Measurements from ENCODE around the gene CPSF4L. TPM values are rescaled to one million over a fixed set of nuclear protein-coding genes. Genes with fewer than 3 reads are reported as not detected.

Gene CPSF4L
- total RNA-seq, 1 experiment from 2014 or later, result not detected

DNA sequence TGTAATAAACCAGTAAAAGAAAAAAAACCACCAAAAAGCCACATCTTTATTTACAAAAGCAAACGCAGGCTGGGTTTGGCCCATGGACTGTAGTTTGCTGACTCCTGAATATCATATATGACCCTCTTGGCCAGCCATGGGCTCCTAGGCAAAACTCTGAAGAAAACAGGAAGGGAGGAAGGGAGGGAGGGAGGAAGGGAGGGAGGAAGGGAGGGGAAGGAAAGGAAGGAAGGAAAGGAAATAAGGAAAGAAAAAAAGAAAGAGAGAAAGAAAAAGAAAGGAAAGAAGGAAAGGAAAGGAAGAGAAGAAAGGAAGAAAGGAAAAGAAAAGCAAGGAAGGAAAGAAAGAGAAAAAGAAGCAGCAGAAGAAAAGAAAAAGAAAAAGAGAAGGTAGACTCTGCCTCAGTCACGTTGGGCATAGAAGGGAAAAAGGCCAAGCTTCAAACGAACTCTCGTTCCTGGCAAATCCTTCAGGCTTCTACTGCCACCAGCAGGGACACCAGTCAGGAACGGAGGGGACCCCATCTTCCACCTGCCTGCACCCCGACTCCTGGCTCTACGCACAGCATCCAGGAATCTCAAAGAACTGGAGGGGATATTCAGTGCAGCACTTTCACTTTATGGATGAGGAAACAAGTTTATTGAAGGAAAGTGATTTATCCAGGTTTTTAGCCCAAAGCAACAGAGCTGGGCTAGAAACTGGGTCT is 28.0 kb upstream of the CPSF4L start:
- no peak for DNase-seq (ENCODE audit: low read depth)

GRCh38 chr17:73288534-73289302 is 27.0 kb upstream of the CPSF4L start:
- DNase-seq (ENCODE audit: low read depth), result no peak

- no peak for DNase-seq (ENCODE audit: low read depth)
These were observed 25.2 kb upstream of the CPSF4L start for GRCh38 chr17:73286863-73287296.

DNA sequence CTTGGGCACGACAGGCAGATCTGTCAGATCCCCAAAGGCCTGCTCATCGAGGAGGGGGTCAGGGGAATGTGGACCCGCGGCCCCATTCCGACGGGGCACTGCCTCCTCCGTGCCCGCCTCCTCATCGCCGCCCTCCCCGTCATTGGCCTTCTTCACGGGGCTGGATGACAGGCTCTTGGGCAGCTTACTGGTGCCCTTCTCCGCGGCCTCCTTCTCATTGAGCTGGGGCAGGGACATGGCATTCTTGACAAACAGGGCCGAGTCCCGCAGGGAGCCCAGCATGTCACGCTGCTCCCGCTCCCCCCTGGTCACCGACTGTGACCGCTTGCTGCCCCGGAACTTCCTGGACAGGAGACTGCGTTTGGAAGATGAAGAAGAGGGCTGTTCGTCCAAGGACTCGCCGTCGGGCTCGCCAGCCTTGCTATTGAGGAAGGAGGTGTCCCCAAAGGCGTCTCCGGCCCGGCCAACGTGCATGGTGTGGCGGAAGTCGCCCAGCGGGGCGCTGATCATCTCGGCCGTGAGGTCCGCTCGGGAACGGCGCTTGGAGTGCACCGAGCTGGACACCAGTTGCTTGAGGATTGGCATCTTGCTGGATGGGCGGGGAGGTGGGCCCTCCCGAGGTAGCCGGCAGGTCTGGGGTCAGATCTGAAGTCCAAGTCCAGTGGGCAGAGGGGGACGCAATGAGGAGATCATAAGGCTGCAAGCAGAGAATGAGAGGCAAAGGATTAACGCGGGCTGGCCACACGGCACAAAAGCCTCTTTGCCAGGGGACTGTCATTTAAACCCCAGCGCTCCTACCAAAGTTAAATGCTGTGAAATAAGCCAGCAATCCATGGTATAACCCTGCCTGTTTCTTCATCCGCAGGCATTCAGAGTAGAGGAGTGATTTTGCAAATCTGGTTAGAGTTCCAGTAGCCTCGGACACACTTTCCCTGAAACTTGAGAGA is 24.5 kb upstream of the CPSF4L start:
- DNase-seq (ENCODE audit: low read depth), result no peak

GRCh38 chr17:73285603-73285908 is 23.9 kb upstream of the CPSF4L start:
- no peak for DNase-seq (ENCODE audit: low read depth)

GRCh38 chr17:73284906-73285602 is 23.4 kb upstream of the CPSF4L start:
- DNase-seq (ENCODE audit: low read depth), result no peak

DNA sequence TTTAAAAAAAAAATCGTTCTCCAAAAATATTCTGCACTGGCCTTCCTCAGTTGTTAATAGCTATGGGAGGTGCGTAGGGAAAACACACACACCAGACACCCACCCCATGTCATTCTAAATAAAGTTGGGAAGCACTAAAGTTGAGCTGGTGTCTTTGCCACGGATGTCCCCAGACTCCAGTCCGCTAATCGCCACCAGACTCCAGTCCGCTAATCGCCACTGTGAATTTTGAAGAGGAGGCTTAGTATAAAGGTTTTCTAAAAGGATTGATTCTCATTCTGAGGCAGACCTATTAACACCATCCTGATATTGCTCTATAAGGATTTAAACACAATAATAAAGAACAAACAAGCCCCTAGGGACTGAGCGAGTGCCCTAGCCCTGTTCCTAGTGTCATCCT is 22.7 kb upstream of the CPSF4L start:
- DNase-seq (ENCODE audit: low read depth), result no peak

DNA sequence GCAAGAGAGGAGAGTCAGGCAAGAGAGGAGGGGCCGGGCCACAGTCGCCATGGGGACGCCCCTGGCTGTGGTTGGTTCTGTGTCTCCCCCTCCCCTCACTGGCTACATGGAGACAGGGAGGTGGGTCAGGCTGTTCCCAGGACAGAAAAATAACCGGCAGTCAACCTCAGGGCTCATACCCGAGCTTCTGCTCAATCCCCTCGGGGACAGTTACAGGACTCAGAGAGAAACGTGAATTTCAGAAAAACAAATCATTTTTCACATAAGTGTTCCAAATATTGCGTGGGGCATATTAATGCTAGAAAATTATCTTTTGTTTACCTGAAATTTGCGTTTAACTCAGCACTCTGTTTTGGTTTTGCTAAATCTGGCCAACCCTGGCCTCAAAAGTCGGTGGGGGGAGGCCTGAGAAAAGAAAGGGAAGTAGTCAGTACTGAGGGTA is 22.2 kb upstream of the CPSF4L start:
- no peak for DNase-seq (ENCODE audit: low read depth)

DNA sequence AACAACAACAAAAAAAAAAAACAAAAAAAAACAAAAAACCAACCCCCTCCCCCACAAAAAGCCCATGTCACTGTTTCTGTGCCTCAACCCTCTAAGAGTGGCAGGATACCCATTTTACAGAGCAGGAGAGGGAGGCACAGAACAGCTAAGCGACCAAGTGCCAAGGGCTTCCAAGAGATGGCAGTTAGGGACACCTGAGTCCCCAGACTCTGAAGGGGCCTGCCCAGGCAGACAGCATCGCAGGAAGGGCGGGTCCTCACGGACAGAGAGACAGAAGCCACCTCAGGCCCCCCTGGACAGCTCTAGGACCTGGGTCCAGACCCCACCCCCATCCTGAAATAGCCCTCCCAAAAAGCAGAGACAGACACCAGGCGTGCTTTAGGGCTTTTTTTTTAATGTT is 21.6 kb upstream of the CPSF4L start:
- DNase-seq (ENCODE audit: low read depth), result no peak

DNA sequence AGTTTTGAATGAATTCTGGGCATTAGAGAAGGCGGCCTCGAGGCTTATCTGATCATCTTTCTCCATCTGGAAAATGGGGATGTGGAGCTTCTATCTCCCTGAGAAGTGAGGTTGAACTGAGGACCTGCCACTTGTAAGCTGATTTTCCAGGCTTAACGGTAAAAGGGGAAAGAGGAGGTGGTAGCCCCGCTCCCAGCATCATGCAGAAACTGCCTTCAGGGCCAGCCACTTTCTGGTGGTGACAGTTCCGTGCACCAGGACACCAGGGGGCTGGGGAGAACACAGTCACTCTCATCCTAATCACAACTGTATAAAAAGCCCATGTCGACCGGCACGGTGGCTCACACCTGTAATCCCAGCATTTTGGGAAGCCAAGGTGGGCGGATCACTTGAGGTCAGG is 20.9 kb upstream of the CPSF4L start:
- no peak for DNase-seq (ENCODE audit: low read depth)

DNA sequence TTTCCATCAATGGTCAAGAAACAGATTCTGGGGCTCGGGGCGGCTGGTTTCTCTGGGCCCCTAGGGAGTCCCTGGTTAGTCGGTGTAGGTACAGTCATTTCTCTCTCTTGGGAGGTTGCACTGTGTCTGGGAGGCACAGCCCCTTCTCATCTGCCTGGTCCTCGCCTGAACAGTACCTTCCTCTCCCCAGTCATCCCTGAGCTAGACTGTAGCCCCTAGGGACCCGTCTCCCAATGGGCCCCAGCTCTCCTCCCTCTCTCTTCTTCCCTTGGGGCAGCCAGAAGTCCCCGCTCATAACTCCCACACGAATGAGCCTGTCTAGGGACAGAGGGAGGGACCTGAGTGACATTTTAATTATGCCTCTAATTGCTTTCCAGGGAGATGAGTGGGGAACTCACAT is 20.2 kb upstream of the CPSF4L start:
- DNase-seq (ENCODE audit: low read depth), result no peak

DNA sequence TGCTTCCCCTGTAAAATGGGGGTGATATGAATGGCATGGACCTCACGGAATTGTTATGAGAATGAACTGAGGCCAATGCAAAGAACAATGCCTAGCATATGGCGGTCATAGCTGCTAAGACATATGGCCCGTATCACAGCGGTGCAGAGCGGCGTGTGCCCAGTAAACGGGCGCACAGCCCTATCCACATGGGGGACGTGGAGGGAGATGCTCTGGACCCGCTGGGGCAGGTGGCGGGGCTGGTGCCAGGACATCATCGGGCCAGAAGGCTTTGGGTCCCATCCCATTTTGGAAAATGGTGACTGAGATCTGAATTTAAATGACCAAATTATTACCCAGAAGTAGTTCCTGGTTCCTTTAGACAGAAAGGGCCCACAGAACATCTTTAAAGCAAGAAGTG is 18.5 kb upstream of the CPSF4L start:
- no peak for DNase-seq (ENCODE audit: low read depth)

DNA sequence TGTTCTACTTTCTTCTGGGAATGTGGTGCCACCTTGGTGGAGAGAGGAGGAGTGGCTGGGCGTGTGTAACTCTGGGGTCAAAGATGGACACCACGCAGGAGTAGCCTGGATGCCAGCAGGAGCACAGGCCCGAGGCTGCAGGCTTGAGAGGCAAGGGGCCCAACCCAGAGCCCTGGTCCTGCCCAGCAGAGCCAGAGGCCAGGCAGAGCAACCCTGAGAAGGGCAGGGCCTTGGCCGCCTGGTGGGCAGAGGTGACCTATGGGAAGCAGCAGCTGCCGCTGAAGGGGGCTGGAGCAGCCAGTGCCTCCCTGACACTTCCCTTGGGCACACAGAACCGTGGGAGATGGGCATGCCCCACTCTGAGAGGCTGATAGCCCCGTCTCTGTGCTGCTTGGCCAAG is 18.0 kb upstream of the CPSF4L start:
- no peak for DNase-seq (ENCODE audit: low read depth)

DNA sequence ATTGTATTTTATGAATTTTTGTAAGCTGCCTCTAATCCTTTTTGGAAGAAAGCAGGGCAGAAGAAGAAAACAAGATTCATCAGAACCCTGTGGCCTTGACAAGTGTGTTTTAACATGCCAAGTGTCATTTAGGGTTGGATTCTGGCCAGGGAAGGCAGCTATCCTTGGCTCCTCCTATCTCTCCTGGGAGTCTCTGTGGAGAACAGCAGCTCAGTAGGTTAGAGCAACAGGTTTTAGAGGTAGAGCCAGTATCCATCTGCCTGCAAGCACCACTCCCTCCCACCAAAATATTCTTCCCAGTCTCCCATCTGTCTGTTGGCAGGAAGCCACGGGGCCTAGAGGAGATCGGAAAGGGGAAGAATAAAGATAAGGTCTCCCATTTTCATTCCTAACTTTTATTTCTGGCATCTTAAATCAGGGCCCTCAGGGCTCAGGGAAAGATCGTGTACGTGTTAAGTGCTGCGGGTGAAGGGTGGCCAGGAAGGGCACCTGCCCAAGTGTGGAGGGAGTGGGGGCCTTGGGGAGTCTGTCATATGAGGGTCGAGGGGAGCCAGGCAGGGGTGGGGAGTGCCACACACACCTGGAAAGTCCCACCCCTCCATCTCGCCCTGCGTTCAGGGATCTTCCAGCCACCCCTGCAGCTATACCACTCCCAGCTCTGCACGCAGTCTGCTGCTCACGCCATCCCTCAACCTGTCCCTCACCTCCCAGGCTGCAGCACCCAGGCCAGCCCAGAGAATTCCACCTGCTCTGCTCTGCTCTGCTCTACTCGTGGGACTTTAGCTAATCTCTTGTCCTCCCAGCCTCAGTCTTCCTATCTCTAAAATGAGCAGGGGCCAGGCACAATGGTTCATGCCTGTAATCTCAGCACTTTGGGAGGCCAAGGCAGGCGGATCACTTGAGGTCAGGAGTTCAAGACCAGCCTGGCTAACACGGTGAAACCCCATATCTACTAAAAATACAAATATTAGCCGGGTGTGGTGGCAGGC is 17.1 kb upstream of the CPSF4L start:
- no peak for DNase-seq (ENCODE audit: low read depth)

DNA sequence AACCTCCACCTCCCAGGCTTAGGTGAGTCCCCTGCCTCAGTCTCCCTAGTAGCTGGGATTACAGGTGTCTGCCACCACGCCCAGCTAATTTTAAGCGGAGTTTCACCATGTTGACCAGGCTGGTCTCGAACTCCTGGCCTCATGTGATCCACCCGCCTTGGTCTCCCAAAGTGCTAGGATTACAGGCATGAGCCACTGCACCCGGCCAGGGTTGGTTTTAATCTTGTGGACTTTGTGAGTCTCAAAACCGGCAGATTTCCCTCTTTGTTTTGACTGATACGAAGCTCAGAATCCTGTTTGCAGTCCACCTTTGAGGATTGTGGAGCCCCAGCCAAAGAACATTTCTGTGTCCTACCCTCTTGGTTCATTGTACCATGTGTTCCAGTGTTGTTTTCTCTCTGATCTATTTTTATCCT is 16.4 kb upstream of the CPSF4L start:
- no peak for DNase-seq (ENCODE audit: low read depth)

GRCh38 chr17:73274490-73274889 is 12.8 kb upstream of the CPSF4L start:
- DNase-seq (ENCODE audit: low read depth), result no peak

DNA sequence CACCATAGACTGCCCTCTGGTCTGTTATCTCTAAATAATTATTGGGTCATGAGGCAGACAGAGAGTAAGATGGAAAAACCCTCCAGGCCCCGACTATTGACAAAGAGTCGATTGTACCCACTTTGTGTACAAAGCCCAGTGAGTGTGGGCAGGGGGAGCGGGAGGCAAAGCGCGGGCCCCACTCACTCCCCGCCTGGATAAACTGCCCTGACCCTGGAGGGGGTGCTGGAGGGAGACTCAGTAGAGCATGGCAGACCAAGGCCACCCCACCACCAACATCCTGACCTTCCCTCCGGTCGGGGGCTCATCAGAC is 11.2 kb upstream of the CPSF4L start:
- no peak for DNase-seq (ENCODE audit: low read depth)

DNA sequence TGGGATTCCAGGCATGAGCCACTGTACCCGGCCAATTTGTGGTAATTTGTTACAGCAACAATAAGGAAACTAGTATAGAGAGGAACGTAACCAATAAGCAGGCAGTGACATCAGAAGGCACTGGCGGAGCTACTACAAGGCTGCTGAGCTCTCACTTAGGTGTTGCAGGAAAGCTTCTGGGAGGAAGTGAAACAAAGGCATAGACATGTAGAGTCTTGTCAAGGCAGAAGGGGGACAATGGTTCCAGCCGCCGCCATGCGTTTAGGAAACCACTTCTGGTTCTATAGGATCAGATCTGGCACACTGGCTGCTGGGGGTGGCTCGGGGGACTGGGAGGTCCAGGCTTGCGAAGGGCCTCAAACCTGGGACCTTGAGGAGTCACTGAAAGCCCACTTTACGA is 9.4 kb upstream of the CPSF4L start:
- DNase-seq (ENCODE audit: low read depth), result no peak

DNA sequence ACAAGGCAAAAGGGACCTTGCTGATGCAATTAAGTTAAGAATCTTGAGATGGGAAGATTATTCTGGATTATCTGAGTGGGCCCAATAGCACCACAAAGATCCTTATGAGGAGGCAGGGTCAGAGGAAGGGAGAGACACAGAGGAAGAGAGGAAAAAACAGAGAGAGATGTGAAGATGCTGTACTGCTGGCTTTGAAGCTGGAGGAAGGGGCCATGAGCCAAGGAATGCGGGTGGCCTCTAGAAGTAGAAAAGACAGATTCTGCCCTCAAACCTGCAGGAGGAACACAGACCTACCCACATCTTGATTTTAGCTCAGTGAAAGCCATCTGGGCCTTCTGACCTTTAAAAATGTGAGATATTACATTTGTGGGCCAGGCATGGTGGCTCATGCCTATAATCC is 8.1 kb upstream of the CPSF4L start:
- no peak for DNase-seq (ENCODE audit: low read depth)

DNA sequence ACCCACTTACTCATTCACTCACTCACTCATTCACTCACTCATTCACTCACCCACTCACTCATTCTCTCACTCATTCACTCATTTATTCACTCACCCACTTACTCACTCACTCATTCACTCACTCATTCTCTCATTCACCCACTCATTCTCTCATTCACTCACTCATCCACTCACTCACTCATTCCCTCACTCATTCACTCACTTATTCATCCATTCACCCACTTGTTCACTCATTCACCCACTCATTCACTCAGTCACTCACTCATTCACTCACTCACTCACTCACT is 7.6 kb upstream of the CPSF4L start:
- no peak for DNase-seq (ENCODE audit: low read depth)

Data from Daoy (cell line).